GM18519 (cell line): ENCODE results near the gene ASIC3.

Source experiments
- ATAC-seq: cut with Tn5 transposase; IDR thresholded peaks from one replicate; pipeline ENCODE4 v1.9.1; 2021; ENCODE audit warnings: mild to moderate bottlenecking, moderate library complexity; ENCODE audit not compliant: unreplicated experiment, low FRiP score

ASIC3 gene

DNA sequence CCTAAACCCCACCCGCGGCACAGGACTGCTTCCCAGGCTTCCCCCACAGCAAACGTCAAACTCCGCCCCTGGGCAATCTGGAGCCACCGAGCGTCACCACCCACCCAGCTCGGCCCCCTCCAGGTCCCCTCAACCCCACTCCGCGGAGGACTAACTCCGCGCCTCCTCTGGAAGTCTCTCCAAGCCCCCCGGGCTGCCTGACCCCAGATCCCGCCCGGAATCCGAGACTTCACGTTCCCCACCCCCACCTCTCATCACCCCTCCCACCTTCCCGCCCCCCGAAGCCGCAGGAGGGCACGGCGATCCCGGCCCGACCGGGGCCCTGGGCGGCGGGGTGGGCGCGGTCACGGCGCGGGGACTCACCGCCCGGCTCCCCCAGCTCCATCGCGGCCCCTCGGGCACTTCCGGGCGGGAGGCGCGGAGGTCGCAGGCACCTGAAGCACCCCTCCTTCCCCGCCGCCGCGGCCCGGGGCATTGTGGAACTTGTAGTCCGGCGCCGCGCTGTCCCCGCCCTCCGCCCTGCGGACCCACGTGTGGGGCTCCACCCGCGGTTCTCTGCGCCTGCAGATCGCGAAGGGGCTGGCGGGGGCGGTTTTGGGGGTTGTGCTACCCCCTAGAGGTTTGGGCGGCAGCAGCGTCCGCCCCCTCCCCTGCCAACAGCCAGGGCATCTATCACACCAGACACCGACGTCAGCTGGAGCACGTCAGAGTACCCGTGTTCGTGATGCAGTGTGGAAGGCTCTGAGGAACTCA, 34.9 kb downstream of the ASIC3 start, which contains the start of gene TMUB1:
TMUB1 (minus strand) TSS at position 423 of the 753 bp plus-strand sequence. CDS start 930 bp downstream, outside the sequence.
- peak; percentile 38 for ATAC-seq

GRCh38 chr7:151083824-151084160, 35.5 kb downstream of the ASIC3 start:
- no peak for ATAC-seq

GRCh38 chr7:151085329-151085690, 37.0 kb downstream of the ASIC3 start:
- ATAC-seq = no peak

DNA sequence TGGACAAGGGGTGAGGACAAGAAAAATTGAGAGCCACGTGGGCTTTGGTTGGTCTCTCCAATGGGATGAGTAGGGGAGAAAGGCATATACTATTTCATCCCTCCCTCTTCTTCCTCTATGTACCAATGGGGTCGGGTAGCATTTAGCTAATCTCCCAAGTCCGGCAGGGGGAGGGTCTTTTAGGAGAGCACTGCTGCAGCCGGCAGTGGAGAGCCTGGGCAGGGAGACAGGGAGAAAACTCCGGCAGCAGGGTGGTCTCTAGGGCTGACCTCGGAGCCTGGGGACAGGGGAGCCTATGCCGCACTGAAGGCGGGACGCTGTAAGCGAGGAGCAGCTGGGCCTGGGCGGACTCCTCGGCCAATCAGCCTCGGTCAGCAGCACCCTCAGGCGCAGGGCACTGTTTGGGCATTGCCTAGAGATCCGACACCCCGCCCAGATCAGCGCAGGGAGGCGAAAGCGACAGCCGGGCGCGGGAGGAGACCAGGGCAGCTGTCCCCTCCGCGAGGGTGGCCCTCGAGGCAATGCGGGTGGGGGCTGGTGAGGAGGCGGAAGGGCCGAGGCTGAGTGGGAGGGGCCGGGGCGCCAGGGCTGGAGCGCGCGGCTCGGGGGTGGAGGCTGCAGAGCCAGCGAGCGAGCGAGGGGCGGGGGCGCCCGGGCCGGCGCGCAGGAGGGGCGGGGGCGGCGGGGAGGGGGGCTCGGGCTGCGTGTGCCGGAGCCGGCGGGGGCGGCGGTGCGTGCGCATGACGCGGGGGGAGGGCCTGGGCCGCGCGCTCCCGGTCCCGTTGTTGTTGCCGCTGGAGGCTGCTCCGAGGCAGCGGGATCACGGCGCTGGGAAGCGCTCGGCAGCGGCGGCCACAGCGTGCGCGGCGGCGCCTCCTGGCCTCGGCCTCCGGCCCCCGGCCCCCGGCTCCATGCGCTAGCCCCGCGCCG, 37.6 kb downstream of the ASIC3 start, which contains the start of gene AGAP3:
AGAP3 (plus strand) TSS at position 785 of the 930 bp plus-strand sequence. CDS start 267 bp downstream, outside the sequence.
- ATAC-seq = no peak

DNA sequence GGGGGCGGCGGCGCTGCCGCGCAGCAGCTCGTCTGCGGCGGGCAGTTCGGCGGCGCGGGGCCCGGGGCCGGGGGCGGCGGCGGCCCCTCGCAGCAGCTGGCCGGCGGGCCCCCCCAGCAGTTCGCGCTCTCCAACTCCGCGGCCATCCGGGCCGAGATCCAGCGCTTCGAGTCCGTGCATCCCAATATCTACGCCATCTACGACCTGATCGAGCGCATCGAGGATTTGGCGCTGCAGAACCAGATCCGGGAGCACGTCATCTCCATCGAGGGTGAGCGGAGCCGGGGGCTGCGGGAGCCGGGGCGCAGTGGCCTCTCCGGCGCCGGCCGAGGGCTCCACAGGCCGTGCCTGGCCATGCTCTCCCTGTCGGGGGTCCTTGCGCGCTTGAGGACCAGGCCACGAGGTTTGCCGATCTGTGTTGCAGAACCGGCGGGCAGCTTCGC, 38.5 kb downstream of the ASIC3 start:
- ATAC-seq = no peak

GRCh38 chr7:151087245-151088018, 39.1 kb downstream of the ASIC3 start:
- ATAC-seq = no peak

DNA sequence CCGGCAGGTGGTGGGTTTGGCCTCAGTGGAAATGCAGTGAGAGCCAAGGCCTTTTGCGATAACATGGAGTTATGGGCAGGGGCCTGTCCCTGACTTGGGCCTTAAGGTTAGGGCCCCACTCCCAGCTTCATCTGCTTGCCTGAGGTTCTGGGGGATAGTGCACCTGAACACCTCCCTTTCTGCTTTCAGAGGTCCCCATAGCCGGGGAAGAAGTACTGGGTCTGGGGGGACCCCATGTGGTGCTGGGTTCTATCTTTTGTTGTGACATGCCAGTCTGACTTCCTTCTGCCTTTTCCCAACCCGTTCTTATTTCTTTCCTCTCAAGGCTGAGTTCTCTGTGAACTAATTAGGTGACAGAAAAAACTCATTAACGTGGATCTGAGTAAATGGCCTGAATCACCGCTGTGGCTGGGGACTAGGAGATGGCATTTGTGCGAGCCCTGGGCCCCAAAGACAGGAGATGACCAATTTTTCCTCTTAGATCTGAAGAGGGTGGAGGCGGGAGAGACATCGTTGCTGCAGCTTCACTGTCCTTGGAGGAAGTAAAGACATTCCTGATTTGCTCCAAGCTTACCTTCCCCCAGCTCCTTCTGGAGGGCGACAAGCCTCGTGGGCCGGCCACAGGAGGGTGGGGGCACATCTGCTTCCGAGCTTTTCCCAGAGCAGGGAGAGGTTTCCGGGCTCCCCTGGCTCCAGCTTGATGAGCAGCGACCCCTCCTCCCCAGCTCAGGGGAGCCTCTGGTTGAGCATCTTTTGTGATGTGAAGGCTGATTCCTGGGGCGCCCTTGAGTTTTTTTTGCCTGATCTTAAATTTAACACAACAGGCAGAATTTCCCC, 39.9 kb downstream of the ASIC3 start:
- ATAC-seq = no peak

DNA sequence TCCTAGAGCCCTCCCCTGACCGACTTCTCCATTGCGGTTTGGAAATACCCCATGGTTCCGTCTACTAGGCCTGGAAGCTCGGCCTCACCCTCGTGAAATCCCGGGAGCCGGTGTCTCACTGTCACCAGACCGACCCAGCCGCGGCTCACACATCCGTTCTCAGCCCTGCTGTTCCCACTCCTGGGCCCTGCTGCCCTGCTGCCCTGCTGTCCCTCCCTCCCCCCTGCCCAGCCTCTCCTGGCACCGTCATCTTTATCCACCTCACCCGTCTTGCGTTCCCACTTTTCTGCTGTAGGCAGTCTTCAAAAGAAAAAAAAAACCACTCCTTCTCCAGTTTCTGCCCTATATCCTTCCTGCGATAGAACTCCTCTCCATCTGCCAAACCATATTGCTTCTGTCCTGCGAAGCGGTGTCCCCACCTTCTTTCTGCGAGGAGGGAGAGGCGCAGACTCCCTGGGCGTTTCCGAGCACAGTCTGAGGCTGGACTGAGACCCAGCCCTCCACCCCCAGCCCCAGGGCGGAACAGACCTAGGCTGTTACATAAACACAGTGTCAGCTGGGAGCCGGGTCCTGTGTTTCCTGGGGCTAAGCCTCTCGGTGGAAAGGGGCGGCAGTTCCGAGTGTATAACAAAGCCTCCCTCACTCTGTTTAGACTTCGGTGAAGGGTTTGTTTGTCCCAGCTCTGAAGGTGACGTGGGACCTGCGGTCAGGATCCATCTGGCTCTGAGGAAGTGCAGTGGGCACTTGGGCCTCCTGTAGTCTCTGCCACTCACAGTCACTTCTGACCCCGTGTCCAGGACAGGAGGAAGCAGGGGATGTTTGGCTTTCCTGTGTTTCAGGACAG, 40.7 kb downstream of the ASIC3 start:
- no peak for ATAC-seq

DNA sequence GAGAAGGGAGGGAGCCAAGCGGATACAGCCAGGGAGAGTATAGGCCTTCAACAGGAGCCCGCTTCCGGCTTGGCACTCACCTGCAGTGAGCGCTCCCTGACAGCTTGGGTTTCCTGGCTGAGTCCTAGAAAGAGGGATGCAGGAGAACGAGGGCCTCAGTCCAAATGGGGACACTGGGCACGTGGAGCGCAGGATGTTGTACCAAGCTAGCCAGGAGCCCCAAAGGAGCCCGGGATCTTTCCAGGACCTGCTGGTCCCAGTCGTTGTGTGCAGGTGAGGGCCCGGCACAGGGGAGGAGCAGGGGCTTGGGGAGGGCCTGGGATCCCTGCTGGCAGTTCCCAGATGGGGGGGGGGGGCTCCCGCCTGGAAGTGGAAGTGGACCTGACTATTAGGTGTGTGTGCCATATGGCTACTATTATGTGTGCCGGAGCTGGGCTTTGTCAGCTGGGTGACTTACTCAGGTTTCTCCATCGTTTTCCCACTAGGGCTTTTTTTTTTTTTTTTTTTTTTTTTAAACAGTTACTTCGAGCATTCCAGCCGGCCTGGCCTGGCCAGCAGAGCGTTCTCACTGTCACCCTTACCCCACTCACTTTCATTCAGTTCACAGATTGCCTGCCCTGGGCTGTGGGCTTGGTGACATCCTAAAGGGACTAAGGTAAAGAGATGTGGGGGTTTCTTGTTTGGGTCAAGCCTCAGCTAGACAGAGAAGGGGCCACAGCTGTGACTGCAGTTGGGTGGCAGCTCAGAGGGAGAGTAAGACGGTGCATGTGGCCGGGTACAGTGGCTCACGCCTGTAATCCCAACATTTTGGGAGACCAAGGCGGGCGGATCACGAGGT, 41.8 kb downstream of the ASIC3 start:
- no peak for ATAC-seq

DNA sequence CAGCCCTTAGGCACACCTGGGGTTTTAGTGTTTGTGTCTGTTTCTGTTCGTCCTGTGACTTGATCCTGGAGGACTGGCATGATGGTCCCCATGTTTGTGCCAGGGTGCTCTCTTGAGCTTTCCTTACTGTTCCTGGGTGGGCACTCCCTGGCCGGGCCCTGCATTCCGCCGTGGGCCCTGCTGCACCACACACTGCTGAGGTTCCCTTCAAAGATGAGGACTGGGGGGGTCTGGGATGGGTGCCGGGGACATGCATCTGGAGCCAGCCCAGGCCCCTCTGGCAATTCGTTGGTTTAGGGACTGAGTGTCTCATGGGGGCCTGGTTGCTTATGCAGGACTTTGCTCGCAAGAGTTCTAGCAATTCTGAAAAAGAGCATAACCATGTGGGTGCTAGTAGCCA, 42.7 kb downstream of the ASIC3 start:
- ATAC-seq = no peak

GRCh38 chr7:151091431-151091830, 43.1 kb downstream of the ASIC3 start:
- ATAC-seq = no peak

DNA sequence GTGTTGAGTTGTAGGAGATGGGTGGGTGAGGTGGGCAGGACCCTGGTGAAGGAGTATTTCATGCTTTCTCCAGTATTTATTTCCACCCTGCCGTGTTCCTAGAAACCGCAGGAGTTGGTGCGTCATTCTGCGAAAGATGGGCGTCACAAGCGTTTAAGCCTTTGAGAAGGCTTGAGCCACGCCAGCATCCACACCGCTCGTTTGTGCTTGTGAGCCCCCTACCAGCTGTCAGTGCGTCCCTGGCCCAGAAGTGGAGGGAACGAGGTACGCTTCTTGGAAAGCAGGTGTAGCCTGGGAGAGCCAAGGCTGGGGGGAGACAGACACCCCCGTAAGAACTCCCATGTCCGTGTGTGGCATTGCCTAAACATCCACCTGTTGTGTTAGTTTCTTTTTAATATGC, 43.7 kb downstream of the ASIC3 start:
- ATAC-seq = no peak

GRCh38 chr7:151093748-151094147, 45.4 kb downstream of the ASIC3 start:
- no peak for ATAC-seq

GRCh38 chr7:151094675-151095074, 46.3 kb downstream of the ASIC3 start:
- no peak for ATAC-seq

GRCh38 chr7:151095123-151095797, 46.9 kb downstream of the ASIC3 start:
- no peak for ATAC-seq

DNA sequence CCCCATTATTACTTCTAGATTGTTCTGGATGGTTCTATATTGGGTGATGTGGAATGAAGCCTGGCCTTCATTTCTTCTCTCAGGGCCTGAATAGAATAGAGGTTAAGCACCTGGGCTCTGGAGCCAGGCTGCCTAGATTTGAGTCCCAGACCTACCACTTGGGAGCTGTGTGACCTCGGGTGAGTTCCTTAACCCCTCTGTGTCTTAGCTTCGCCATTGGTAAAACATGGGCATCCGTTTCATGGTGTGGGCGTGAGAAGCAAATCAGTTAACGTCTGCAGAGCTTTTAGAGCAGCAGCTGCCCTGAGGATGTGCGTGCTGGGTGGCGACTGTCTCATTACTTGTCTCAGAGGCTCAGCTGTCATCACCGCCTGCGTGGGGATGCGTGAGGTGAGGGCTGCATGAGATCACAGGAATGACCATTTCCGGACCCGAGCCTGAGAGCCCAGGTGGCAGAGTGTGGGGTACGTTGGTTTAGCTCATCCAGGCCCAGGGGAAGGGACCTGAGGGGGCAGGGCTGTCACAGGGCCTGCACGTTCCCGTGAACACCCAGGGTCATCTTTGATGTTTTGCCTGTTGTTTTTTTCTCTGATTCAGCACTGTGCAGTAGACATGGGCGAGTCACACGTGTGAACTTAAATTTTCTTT, 47.6 kb downstream of the ASIC3 start:
- no peak for ATAC-seq
